Panc1 (cell line): Measurements from ENCODE around the gene PTPRH. TPM values are rescaled to one million over a fixed set of nuclear protein-coding genes. Genes with fewer than 3 reads are reported as not detected.
A peak's percentile ranks its signal among the peaks of the same experiment; 100 is the strongest.

ENCODE experiments used
- ATAC-seq: fragments of 200-7000 bp; cut with Tn5 transposase; 2 replicates; pipeline ENCODE4 v1.9.1; 2020; ENCODE audit warnings: mild to moderate bottlenecking, moderate library complexity
- BruUV-seq: library from RNA; stranded (reverse); fragments of 400-500 nt; replicated peaks from 2 replicates; lab custom pipeline; 2021; lab: Mats Ljungman, UMichigan
- CTCF ChIA-PET: fragments of 300-600 bp; sonication (Branson Sonifier 250); formaldehyde crosslinking; loops from one replicate; lab custom pipeline; 2022; ENCODE audit warnings: antibody characterized with exemption; lab: Charles Lee
- POLR2A ChIA-PET: fragments of 300-600 bp; sonication (Branson Sonifier 250); formaldehyde crosslinking; loops from one replicate; lab custom pipeline; 2022; ENCODE audit warnings: antibody characterized with exemption; lab: Charles Lee
- DNase-seq: peaks from one replicate; pipeline ENCODE4 v3.0.0-alpha.2; 2010; ENCODE audit warnings: low read depth, low spot score
- H3K27ac ChIP-seq: 2 replicates; pipeline ENCODE4 v1.5.1; 2011; ENCODE audit warnings: mild to moderate bottlenecking, low read length, inconsistent platforms
- H3K27me3 ChIP-seq: fragments of 200-500 bp; sonication (Bioruptor generic); 2 replicates; pipeline ENCODE4 v1.6.0; 2014; ENCODE audit warnings: low read length, inconsistent platforms; ENCODE audit not compliant: control insufficient read depth, insufficient read depth
- H3K36me3 ChIP-seq: fragments of 200-500 bp; sonication (Bioruptor generic); 2 replicates; pipeline ENCODE4 v1.5.1; 2014; ENCODE audit warnings: inconsistent platforms, mild to moderate bottlenecking, low read length, moderate library complexity; ENCODE audit not compliant: control insufficient read depth, insufficient read depth
- H3K4me1 ChIP-seq: 2 replicates; pipeline ENCODE4 v1.5.1; 2011; ENCODE audit warnings: inconsistent platforms, mild to moderate bottlenecking, low read length, moderate library complexity; ENCODE audit not compliant: control insufficient read depth, insufficient read depth
- H3K4me3 ChIP-seq, 2 experiments: 2 replicates each; pipeline ENCODE4 v1.5.1; 2011 to 2012; ENCODE audit warnings: low read depth in 2 of 2, low read length in 2 of 2, mild to moderate bottlenecking in 2 of 2, inconsistent platforms in 1 of 2, moderate library complexity in 1 of 2
- H3K9me3 ChIP-seq: fragments of 200-500 bp; sonication (Bioruptor generic); 2 replicates; pipeline ENCODE4 v1.5.1; 2014; ENCODE audit warnings: low read depth, mild to moderate bottlenecking, inconsistent platforms, low read length, moderate library complexity; ENCODE audit not compliant: control insufficient read depth, insufficient read depth
- POLR2AphosphoS5 ChIP-seq: IDR thresholded peaks from 2 replicates; pipeline ENCODE4 v1.6.1; 2012; ENCODE audit warnings: mild to moderate bottlenecking, low read depth, low read length, moderate library complexity
- REST ChIP-seq, 2 experiments: IDR thresholded peaks; 2 replicates each; pipeline ENCODE4 v1.6.1; 2011 to 2012; ENCODE audit warnings: low read depth in 2 of 2, control low read depth in 1 of 2, low read length in 1 of 2, mild to moderate bottlenecking in 1 of 2, moderate library complexity in 1 of 2; ENCODE audit not compliant: insufficient read depth in 1 of 2
- SIN3A ChIP-seq: IDR thresholded peaks from 2 replicates; pipeline ENCODE4 v1.6.1; 2012; ENCODE audit warnings: low read depth, mild to moderate bottlenecking, low read length, moderate library complexity, borderline replicate concordance; ENCODE audit not compliant: insufficient read depth
- TCF7L2 ChIP-seq: IDR thresholded peaks from 2 replicates; pipeline ENCODE4 v1.6.1; 2011; ENCODE audit warnings: mild to moderate bottlenecking, low read depth, low read length, inconsistent platforms
- in situ Hi-C: cut with HindIII; loops from 2 replicates; pipeline ENCODE4 v1.10.0; 2016; ENCODE audit warnings: low sequenced_read_pairs, low pct_unique_long_range_greater_than_20kb
- intact Hi-C: fragments of 100-400 bp; cut with micrococcal nuclease; formaldehyde crosslinking; loops from one replicate; pipeline ENCODE4 v1.10.0; 2022; ENCODE audit not compliant: unreplicated experiment
- total RNA-seq: library from RNA; stranded (reverse); gene quantifications from one replicate; pipeline ENCODE4 v1.2.1, GENCODE V29; 2021; ENCODE audit not compliant: unreplicated experiment
- TF ChIP-seq, protein P1 (sequence below): fragments of 450-650 bp; IDR thresholded peaks from 2 replicates; pipeline ENCODE4 v1.5.1; 2017; ENCODE audit warnings: mild to moderate bottlenecking

The PTPRH gene
- total RNA-seq, 1 experiment from 2014 or later: 42.8 TPM

GRCh38 chr19:55158423-55158822 lies 50.9 kb downstream of the PTPRH start:
- Histone ChIP-seq H3K4me3 (no peak overlapping the region), H3K4me1 (peaks cover 8% of the 10 kb centered on the region; the same call in 1 of the 2 replicates), H3K36me3 (no peaks in the 10 kb centered on the region), H3K27ac (no peak overlapping the region; the same call in 1 of the 2 replicates), H3K9me3 (no peaks in the 10 kb centered on the region), H3K27me3 (no peaks in the 10 kb centered on the region)
- no peak for DNase-seq
- intact Hi-C loops (no loop called here), in situ Hi-C loops (no loop called here)
- TF ChIP-seq TCF7L2 (no peak), REST (IDR thresholded peaks at IDR 0.05; ENCODE audit: insufficient read depth in 1 of 2, low read depth in 2 of 2, low read length in 1 of 2) (peak; percentile 55 to 68; a peak in 3 of 4 replicates), POLR2AphosphoS5 (no peak)
- TF ChIP-seq, protein P1, sequence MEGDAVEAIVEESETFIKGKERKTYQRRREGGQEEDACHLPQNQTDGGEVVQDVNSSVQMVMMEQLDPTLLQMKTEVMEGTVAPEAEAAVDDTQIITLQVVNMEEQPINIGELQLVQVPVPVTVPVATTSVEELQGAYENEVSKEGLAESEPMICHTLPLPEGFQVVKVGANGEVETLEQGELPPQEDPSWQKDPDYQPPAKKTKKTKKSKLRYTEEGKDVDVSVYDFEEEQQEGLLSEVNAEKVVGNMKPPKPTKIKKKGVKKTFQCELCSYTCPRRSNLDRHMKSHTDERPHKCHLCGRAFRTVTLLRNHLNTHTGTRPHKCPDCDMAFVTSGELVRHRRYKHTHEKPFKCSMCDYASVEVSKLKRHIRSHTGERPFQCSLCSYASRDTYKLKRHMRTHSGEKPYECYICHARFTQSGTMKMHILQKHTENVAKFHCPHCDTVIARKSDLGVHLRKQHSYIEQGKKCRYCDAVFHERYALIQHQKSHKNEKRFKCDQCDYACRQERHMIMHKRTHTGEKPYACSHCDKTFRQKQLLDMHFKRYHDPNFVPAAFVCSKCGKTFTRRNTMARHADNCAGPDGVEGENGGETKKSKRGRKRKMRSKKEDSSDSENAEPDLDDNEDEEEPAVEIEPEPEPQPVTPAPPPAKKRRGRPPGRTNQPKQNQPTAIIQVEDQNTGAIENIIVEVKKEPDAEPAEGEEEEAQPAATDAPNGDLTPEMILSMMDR: no peak
- ChIA-PET CTCF (no interaction called here), POLR2A (interaction anchor here (0.7 kb wide), 1 partner anchor 42 kb away, joined by 9 read pairs; no protein-coding TSS in a partner anchor)
- no peak for ATAC-seq
- no TSS peak for BruUV-seq

DNA sequence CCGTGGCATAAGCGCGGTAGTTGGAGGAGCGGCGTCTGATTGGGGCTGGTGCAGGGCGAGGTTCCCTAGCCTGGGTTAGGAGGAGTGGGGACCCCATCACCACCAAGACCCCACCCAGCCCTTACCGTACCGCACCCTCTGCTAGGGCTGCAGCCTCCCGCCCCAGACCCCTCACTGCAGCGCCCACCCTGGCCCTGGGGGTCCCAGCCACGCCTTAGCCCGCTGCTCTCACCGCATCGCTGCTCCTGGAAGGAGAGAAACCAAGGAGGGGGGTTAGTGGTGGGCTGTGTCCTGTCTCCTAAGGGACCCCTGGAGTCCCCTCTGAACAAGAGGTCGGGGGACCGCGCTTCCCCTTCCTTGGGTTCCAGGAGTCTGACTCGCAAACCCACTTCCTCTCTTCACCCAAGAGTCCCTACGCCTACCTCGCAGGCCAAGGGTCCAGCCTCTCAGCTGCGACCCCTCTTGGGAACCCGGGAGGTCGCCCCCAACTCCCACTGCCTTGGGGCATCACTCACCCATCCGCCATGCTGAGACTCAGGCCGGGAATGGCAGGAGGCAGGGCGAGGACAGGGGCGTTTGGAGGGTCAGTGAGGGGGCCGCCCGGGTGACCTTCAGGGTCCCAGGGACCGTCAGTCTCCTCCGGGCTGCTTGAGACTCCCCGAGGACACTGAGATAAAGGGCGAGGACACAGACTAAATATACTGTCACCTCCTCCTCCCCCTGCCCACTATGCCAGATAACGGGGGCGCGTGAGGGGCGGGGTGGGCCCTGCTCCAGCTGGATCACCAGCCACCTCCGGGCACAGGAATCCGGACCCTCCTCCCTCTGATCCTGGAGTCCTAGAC lies 52.0 kb downstream of the PTPRH start, which contains the start of gene TNNI3:
TSS of gene TNNI3 (minus strand) at position 669 of the 845 bp plus-strand sequence. CDS start at position 526, 143 bp downstream.
- ChIA-PET POLR2A (no interaction called here), CTCF (no interaction called here)
- intact Hi-C loops (no loop called here), in situ Hi-C loops (no loop called here)
- TF ChIP-seq, protein P1: no peak
- TF ChIP-seq SIN3A: no peak
- no peak for TF ChIP-seq REST (IDR thresholded peaks at IDR 0.05; ENCODE audit: insufficient read depth in 1 of 2, low read depth in 2 of 2, low read length in 1 of 2)
- no peak for TF ChIP-seq TCF7L2
- TF ChIP-seq POLR2AphosphoS5: no peak
- Histone ChIP-seq H3K36me3 (no peaks in the 10 kb centered on the region), H3K4me3 (peak within 1 kb of the TSS; percentile 55 to 71), H3K9me3 (no peaks in the 10 kb centered on the region), H3K27me3 (no peaks in the 10 kb centered on the region), H3K27ac (peak within 1 kb of the TSS; percentile 62; the same call in 1 of the 2 replicates), H3K4me1 (peaks cover 8% of the 10 kb centered on the region; the same call in 1 of the 2 replicates)
- no TSS peak for BruUV-seq
- DNase-seq: no peak
- no peak for ATAC-seq
